ENCODE measurements around the gene POPDC2.

DNA sequence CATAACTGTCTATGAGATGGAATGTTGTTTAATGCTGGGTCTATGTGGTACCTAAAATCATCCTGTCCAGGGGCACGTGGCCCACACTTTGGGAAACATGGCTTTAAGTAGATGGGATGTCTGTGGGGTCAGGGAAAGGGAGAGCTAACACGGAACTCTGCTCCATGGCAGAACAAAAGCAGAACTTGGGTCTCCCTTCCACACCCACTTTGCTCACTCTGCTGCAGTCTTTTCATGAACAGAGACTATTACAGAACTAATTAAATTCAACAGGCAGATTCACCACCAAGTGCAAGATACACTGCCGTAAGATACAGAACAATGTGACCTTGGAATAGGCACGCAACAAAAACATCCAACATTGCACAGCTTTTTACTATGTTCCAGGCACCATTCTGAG lies 28.2 kb downstream of the POPDC2 start:
- TF ChIP-seq EZH2phosphoT487 (IDR thresholded peaks at IDR 0.05; ENCODE audit: insufficient read depth, low read depth) (no peak), EZH2 (IDR thresholded peaks at IDR 0.05; ENCODE audit: insufficient read depth, poor library complexity, severe bottlenecking) (no peak)

Data from GM23248 (cell line).